ENCODE measurements around the gene LIFR. TPM values are rescaled to one million over a fixed set of nuclear protein-coding genes. Genes with fewer than 3 reads are reported as not detected.

LIFR gene
- total and polyA plus RNA-seq, 10 donors: 6.8 to 191 (median 93.3) TPM

DNA sequence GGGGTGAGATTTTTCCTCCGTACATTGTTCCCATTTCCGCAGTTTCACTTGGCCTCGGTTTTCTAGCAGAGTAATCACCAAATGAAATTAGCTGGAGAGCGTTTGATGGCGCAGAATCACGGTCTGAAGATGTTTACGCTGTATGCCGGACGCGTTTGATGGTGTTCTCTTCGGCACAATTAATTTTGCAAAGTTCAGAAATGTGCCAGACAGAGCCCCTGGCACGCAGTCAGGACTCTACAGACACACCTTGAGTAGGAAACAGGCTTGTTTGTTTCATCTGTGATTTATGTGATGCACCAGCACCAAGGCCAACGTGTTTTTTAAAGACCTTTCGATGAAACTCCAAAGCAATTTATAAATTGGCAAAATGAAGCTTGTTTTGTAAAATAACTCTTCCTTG is 863 bp upstream of the LIFR start:
- Histone ChIP-seq H3K27me3 (replicated peaks in 1 of 7) (peaks cover 0 to 77% (median 18%) of the 10 kb centered on the region in 7 donors), H3K27ac (peak overlapping the region; percentile 61 to 96 (median 92)), H3K4me3 (peak overlapping the region; percentile 51 to 78 (median 56)), H3K36me3 (no peaks in the 10 kb centered on the region), H3K4me1 (peaks cover 0 to 32% (median 20%) of the 10 kb centered on the region in 6 donors), H3K9me3 (no peaks in the 10 kb centered on the region)
- no peak for DNase-seq
- intact Hi-C loops (cut with DNase I; ENCODE audit: low total_unique reads): loop anchor here (10.0 kb wide), 1 partner anchor 247 kb away; no protein-coding TSS in a partner anchor
- TF ChIP-seq, protein P1, sequence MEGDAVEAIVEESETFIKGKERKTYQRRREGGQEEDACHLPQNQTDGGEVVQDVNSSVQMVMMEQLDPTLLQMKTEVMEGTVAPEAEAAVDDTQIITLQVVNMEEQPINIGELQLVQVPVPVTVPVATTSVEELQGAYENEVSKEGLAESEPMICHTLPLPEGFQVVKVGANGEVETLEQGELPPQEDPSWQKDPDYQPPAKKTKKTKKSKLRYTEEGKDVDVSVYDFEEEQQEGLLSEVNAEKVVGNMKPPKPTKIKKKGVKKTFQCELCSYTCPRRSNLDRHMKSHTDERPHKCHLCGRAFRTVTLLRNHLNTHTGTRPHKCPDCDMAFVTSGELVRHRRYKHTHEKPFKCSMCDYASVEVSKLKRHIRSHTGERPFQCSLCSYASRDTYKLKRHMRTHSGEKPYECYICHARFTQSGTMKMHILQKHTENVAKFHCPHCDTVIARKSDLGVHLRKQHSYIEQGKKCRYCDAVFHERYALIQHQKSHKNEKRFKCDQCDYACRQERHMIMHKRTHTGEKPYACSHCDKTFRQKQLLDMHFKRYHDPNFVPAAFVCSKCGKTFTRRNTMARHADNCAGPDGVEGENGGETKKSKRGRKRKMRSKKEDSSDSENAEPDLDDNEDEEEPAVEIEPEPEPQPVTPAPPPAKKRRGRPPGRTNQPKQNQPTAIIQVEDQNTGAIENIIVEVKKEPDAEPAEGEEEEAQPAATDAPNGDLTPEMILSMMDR (IDR thresholded peaks at IDR 0.05 in 8 of 11, conservative IDR thresholded peaks at IDR 0.05 in 3 of 11): no peak
- peak in 1 of 3 donors; percentile 20 for TF ChIP-seq POLR2A (IDR thresholded peaks at IDR 0.05)
- WGBS, 5 donors: 5 to 8% (median 7%) methylated on average over 14 of the region's 14 CpGs

DNA sequence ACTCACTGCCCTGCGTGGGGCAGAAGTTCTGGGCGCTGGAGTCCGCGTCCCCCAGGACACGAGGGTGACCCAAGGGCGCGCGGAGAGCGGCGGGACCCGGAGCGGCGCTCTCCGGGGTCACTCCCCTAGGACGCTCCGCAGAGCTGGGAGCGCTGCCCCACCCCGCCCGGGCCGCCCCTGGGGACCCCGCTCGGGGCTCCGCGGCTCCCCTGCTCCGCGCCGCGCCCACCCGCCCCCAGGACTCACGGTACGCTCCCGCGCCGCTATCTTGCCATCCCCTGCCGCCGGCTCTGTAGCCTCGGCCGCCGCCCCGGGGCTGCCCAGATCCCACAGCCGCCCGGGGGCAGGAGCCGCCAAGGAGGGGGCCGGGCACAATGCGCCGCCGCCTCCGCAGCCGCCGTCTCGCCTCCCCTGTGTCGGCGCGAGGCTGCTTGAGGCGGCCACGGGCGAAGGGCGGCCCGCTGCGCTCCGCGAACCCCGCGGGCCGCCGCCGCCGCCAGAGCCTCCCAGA is 303 bp downstream of the LIFR start:
- H3K27me3 ChIP-seq (replicated peaks in 1 of 7): peaks cover 0 to 73% (median 18%) of the 10 kb centered on the region in 7 donors
- no peaks in the 10 kb centered on the region for H3K36me3 ChIP-seq
- peak; percentile 80 for DNase-seq
- TF ChIP-seq, protein P1 (IDR thresholded peaks at IDR 0.05 in 8 of 11, conservative IDR thresholded peaks at IDR 0.05 in 3 of 11): no peak
- TF ChIP-seq POLR2AphosphoS5 (IDR thresholded peaks at IDR 0.05) (no peak), POLR2A (IDR thresholded peaks at IDR 0.05) (no peak)
- H3K9me3 ChIP-seq: no peaks in the 10 kb centered on the region
- 1 to 5% (median 1%) methylated on average over 14 to 68 of the region's 68 CpGs for WGBS, 5 donors
- intact Hi-C loops (cut with DNase I; ENCODE audit: low total_unique reads): loop anchor here (10.0 kb wide), 1 partner anchor 249 kb away; no protein-coding TSS in a partner anchor
- H3K4me3 ChIP-seq: peak overlapping the region; percentile 41 to 78 (median 52)
- peak overlapping the region; percentile 60 to 96 (median 88) for H3K27ac ChIP-seq
- H3K4me1 ChIP-seq: peaks cover 0 to 42% (median 26%) of the 10 kb centered on the region in 6 donors

DNA sequence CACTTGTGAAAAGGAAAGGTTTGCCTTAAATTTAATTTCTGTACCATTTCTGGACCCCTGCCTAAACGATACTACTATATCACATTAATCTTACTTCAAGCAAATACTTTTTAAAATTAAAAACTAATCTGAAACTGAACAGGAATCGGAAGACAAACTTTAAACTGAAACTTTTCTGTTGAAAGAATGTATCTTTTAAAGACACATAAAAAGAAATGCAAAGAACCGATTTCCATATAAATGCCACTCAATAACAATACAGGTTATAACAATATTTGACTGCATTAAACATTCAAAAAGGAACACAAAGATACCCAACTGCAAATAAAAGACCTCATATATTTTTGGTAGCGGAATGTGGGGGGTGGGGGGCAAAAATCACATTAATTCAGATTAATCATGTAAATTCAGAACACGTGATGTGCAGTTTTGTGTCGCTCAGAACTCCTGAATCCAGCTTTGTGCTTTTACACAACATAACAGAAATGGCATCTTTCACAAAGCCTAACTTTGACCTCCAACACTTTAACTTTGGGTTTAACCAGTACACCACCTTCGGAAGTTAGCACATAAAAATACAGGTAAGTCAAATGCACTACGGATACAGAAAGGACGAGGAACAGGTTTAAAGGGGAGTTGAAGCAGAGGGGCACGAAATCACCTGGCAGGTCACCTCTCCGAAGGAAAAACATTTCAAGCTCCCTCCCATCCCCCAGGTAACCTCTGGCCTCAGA is 925 bp downstream of the LIFR start:
- H3K4me1 ChIP-seq: peaks cover 0 to 48% (median 29%) of the 10 kb centered on the region in 6 donors
- H3K27me3 ChIP-seq (replicated peaks in 1 of 7): peaks cover 0 to 70% (median 18%) of the 10 kb centered on the region in 7 donors
- no peaks in the 10 kb centered on the region for H3K9me3 ChIP-seq

More for the DNA sequence above, 925 bp downstream of the LIFR start:
- Histone ChIP-seq H3K27ac (peak overlapping the region; percentile 60 to 96 (median 88)), H3K4me3 (peak overlapping the region; percentile 41 to 78 (median 52)), H3K36me3 (no peaks in the 10 kb centered on the region)
- WGBS, 5 donors: 11 to 20% (median 15%) methylated on average over 11 of the region's 11 CpGs
- intact Hi-C loops (cut with DNase I; ENCODE audit: low total_unique reads): loop anchor here (10.0 kb wide), 1 partner anchor 249 kb away; no protein-coding TSS in a partner anchor
- no peak for TF ChIP-seq POLR2A (IDR thresholded peaks at IDR 0.05)
- TF ChIP-seq POLR2AphosphoS5 (IDR thresholded peaks at IDR 0.05): no peak
- TF ChIP-seq, protein P1 (IDR thresholded peaks at IDR 0.05 in 8 of 11, conservative IDR thresholded peaks at IDR 0.05 in 3 of 11): no peak
- DNase-seq: no peak
